A549 treated with CORT108297 at 1 μM for 4 hours (cell line): ENCODE data around the gene ARL2BP. TPM values are rescaled to one million over a fixed set of nuclear protein-coding genes. Genes with fewer than 3 reads are reported as not detected.

Experiments
- total RNA-seq: library from RNA; stranded (reverse); fragments of 200-300 nt; extraction: Qiagen RNA extraction; gene quantifications from 5 replicates; pipeline ENCODE4 v1.2.3, GENCODE V29; 2022

Gene ARL2BP
- 69.4 to 80.2 TPM (median 74.9 TPM) in 5 replicates for total RNA-seq

DNA sequence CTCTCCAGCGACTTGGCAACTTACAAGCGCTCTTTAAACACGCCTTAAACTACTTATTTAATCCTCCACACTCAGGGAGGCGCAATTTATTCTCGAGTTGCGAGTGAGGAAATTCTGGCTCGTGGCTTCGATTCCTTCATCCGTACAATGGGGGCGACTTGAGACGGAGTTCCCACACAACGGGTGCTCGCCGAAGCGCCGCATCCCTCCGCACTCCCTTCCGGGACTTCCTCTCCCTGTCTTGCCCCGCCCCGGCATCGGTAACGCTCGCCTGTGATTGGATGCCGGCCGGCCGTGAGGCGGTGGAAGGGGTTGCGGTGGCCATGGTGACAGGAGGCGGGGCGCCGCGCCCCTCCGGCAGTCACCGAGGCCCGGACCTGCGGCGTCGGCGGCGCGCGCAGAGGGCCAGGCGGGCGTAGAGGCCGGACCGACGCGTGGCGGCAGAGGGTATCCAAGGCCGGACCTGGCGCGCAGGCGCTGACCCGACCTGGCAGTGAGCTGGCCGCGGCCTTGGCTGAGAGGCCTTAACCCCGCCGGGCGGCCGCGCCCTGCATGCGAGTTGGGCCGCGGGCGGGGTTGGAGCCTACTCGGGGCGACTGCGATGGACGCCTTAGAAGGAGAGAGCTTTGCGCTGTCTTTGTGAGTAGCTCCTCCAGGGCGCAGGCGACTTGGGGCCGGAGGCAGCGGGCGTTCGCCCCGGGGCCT, at the start of gene ARL2BP:
ARL2BP (plus strand) TSS at position 493 of the 705 bp plus-strand sequence; CDS start at position 602, 109 bp downstream.

DNA sequence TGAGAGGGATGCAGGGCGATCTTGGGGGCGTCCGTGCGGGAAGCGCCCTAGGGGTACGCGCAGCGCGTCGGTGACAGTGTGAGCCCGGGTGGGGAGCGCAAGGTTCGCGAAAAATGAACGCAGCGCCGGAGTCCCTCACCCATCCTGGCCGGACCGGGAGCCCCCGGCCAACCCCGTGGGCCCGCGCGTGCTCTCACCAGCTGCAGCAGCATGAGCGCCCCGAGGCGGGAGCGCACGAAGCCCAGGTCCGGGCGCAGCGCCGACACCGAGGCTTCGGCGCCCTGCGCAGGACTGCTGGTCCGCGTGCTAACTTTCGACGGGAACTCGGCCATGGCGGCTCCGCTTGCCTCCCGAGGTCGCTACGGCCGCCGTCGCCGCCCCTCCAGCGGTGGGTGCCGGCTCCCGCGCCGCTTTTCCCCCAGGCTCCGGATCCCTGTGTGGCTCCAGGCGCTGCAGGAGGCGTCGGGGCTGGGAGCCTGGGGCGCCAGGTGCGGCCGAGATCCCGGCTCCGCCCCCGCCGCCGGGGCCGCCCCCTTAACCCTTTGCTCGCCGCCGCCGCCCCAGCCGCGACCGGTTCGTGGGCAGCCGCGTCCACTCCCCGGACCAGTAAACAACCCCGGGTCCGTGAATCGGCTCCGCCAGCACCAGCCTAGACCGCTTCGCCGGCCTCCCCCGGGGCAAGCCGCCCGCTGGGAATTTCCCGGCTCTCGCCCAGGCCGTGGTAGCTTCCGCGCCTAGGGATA, 39.3 kb downstream of the ARL2BP start, which contains the start of gene PLLP:
PLLP (minus strand) TSS at position 464 of the 743 bp plus-strand sequence; CDS start at position 332, 132 bp downstream.

Other genes starting within 250 kb of the ARL2BP start
- 38.0 to 52.0 TPM (median 47.1 TPM) in 5 replicates for gene CPNE2, start 152.7 kb upstream of the ARL2BP start, total RNA-seq
- 87.8 to 119 TPM (median 90.6 TPM) in 5 replicates for gene PSME3IP1, start 59.2 kb upstream of the ARL2BP start, total RNA-seq
- gene RSPRY1, start 58.9 kb upstream of the ARL2BP start, total RNA-seq = 23.3 to 31.9 TPM (median 26.2 TPM) in 5 replicates
- gene PLLP, start 39.4 kb downstream of the ARL2BP start, total RNA-seq = 1.2 to 1.8 TPM (median 1.6 TPM) in 5 replicates
- 0.02 to 0.07 TPM (median 0.05 TPM) in 4 of 5 replicates, not detected in the other for gene CCL22, start 113.5 kb downstream of the ARL2BP start, total RNA-seq
- gene CX3CL1, start 127.2 kb downstream of the ARL2BP start, total RNA-seq = 0.03 to 0.17 TPM (median 0.07 TPM) in 5 replicates
- not detected in 5 replicates for gene CCL17, start 159.5 kb downstream of the ARL2BP start, total RNA-seq
- 70.1 to 90.2 TPM (median 76.5 TPM) in 5 replicates for gene CIAPIN1, start 202.1 kb downstream of the ARL2BP start, total RNA-seq
- gene COQ9, start 202.2 kb downstream of the ARL2BP start, total RNA-seq = 40.1 to 53.3 TPM (median 51.4 TPM) in 5 replicates
- gene POLR2C, start 217.4 kb downstream of the ARL2BP start, total RNA-seq = 105 to 158 TPM (median 114 TPM) in 5 replicates
- 33.9 to 50.3 TPM (median 41.5 TPM) in 5 replicates for gene DOK4, start 241.2 kb downstream of the ARL2BP start, total RNA-seq